Sigmoid colon (tissue), 7 donors: ENCODE results near the gene ENTPD2. TPM values are rescaled to one million over a fixed set of nuclear protein-coding genes. Genes with fewer than 3 reads are reported as not detected.

Experiments
- DNase-seq: peaks from one replicate; pipeline ENCODE4 v3.0.0-alpha.2; 2019
- H3K27ac ChIP-seq, 4 donors: fragments of 200-600 bp; sonication (generic); one replicate each; pipeline ENCODE4 v1.5.1; 2016 to 2019; ENCODE audit warnings: mild to moderate bottlenecking in 1 of 4
- H3K27me3 ChIP-seq, 3 donors: fragments of 200-600 bp; sonication (generic); one replicate each; pipeline ENCODE4 v1.5.1; 2019; ENCODE audit warnings: mild to moderate bottlenecking in 1 of 3
- H3K36me3 ChIP-seq, 4 donors: fragments of 200-600 bp; sonication (generic); one replicate each; pipeline ENCODE4 v1.5.1; 2016 to 2019
- H3K4me1 ChIP-seq, 4 donors: fragments of 200-600 bp; sonication (generic); one replicate each; pipeline ENCODE4 v1.5.1; 2017 to 2019
- H3K4me3 ChIP-seq, 4 donors: fragments of 200-600 bp; sonication (generic); one replicate each; pipeline ENCODE4 v1.5.1; 2017 to 2019; ENCODE audit warnings: mild to moderate bottlenecking in 2 of 4, moderate library complexity in 1 of 4
- H3K9me3 ChIP-seq, 4 donors: fragments of 200-600 bp in 3 of 4; sonication (generic) in 3 of 4; one replicate each; pipeline versions ENCODE4 v1.5.1 to v1.6.1; 2013 to 2019
- CTCF ChIP-seq, 4 experiments: fragments of 450-650 bp in 3 of 4; fragments of 200-600 bp in 1 of 4; IDR thresholded peaks; one replicate each; pipeline ENCODE4 v1.5.1; 2016 to 2019; ENCODE audit warnings: antibody characterized with exemption in 4 of 4, mild to moderate bottlenecking in 3 of 4, moderate library complexity in 2 of 4
- EP300 ChIP-seq, 4 donors: sonication (generic); formaldehyde crosslinking; IDR thresholded peaks; one replicate each; pipeline ENCODE4 v1.6.1; 2017; ENCODE audit warnings: antibody characterized with exemption in 4 of 4
- POLR2A ChIP-seq, 2 donors: fragments of 450-650 bp; IDR thresholded peaks; one replicate each; pipeline ENCODE4 v1.6.1; 2016; ENCODE audit warnings: antibody characterized with exemption in 2 of 2, mild to moderate bottlenecking in 2 of 2, moderate library complexity in 2 of 2
- POLR2AphosphoS5 ChIP-seq, 4 donors: sonication (generic); formaldehyde crosslinking; IDR thresholded peaks; one replicate each; pipeline ENCODE4 v1.6.1; 2017; ENCODE audit warnings: antibody characterized with exemption in 4 of 4
- WGBS, 2 donors: extraction: QIAGEN DNeasy Blood & Tissue Kit; methylation state at CpG; one replicate each; pipeline ENCODE4 v1.1.7; 2013; 5-methylcytosine and 5-hydroxymethylcytosine counted together
- intact Hi-C: fragments of 100-400 bp; cut with DNase I; formaldehyde crosslinking; loops from one replicate; pipeline ENCODE4 v1.15.1; 2023
- polyA plus RNA-seq, 3 donors: library from polyadenylated mRNA; stranded (reverse); fragments of 200-250 nt; gene quantifications; one replicate each; pipeline ENCODE4 v1.2.3, GENCODE V29; 2013
- total RNA-seq, 4 donors: library from RNA; depleted of rRNA; stranded (reverse); fragments of >200 nt; gene quantifications; one replicate each; pipeline ENCODE4 v1.1.0, GENCODE V29; 2016
- donor health status: healthy with polysubstance abuse.
- donor health status: Bipolar disorder and iron deficiency.
- donor health status: healthy.

Gene ENTPD2
- total and polyA plus RNA-seq, 7 donors, result 0.92 to 6.4 (median 2.2) TPM; not detected in 1

GRCh38 chr9:137014166-137014565, 39.7 kb downstream of the ENTPD2 start:
- no peak for TF ChIP-seq EP300 (IDR thresholded peaks at IDR 0.05)
- TF ChIP-seq POLR2AphosphoS5 (IDR thresholded peaks at IDR 0.05), result no peak
- no peak for TF ChIP-seq POLR2A (IDR thresholded peaks at IDR 0.05)
- Histone ChIP-seq H3K27ac (no peak overlapping the region), H3K9me3 (no peaks in the 10 kb centered on the region), H3K4me1 (no peaks in the 10 kb centered on the region), H3K4me3 (no peak overlapping the region), H3K27me3 (no peaks in the 10 kb centered on the region), H3K36me3 (peaks cover 0 to 79% (median 23%) of the 10 kb centered on the region in 4 donors)
- DNase-seq, result no peak
- WGBS, 2 donors, result 90 to 92% methylated on average over 23 of the region's 23 CpGs
- intact Hi-C loops, result no loop called here

- Histone ChIP-seq H3K4me3 (no peak overlapping the region), H3K9me3 (no peaks in the 10 kb centered on the region), H3K27ac (no peak overlapping the region), H3K4me1 (no peaks in the 10 kb centered on the region), H3K27me3 (no peaks in the 10 kb centered on the region), H3K36me3 (peaks cover 0 to 79% (median 23%) of the 10 kb centered on the region in 4 donors)
- intact Hi-C loops, result no loop called here
- TF ChIP-seq EP300 (IDR thresholded peaks at IDR 0.05), result no peak
- TF ChIP-seq POLR2A (IDR thresholded peaks at IDR 0.05), result no peak
- no peak for TF ChIP-seq CTCF (IDR thresholded peaks at IDR 0.05)
- TF ChIP-seq POLR2AphosphoS5 (IDR thresholded peaks at IDR 0.05), result no peak
- 97 to 98% methylated on average over 20 of the region's 20 CpGs for WGBS, 2 donors
- DNase-seq, result no peak
Observed at GRCh38 chr9:137013571-137013940, 40.3 kb downstream of the ENTPD2 start.

GRCh38 chr9:137012694-137013570, 40.9 kb downstream of the ENTPD2 start:
- H3K9me3 ChIP-seq, result no peaks in the 10 kb centered on the region
- H3K4me1 ChIP-seq, result no peaks in the 10 kb centered on the region
- TF ChIP-seq POLR2A (IDR thresholded peaks at IDR 0.05) (no peak), EP300 (IDR thresholded peaks at IDR 0.05) (no peak), CTCF (IDR thresholded peaks at IDR 0.05) (no peak), POLR2AphosphoS5 (IDR thresholded peaks at IDR 0.05) (no peak)
- WGBS, 2 donors, result 91 to 94% methylated on average over 67 of the region's 67 CpGs
- no peaks in the 10 kb centered on the region for H3K27me3 ChIP-seq
- no peak overlapping the region for H3K4me3 ChIP-seq
- intact Hi-C loops, result no loop called here
- H3K27ac ChIP-seq, result no peak overlapping the region
- H3K36me3 ChIP-seq, result peaks cover 0 to 78% (median 23%) of the 10 kb centered on the region in 4 donors
- no peak for DNase-seq

- Histone ChIP-seq H3K27ac (no peak overlapping the region), H3K4me1 (no peaks in the 10 kb centered on the region), H3K4me3 (no peak overlapping the region), H3K36me3 (peaks cover 0 to 69% (median 20%) of the 10 kb centered on the region in 4 donors), H3K9me3 (no peaks in the 10 kb centered on the region), H3K27me3 (no peaks in the 10 kb centered on the region)
- TF ChIP-seq POLR2A (IDR thresholded peaks at IDR 0.05), result no peak
- no peak for DNase-seq
- intact Hi-C loops, result no loop called here
- 91 to 92% methylated on average over 39 of the region's 39 CpGs for WGBS, 2 donors
Observed at GRCh38 chr9:137011907-137012675, 41.8 kb downstream of the ENTPD2 start.

- H3K4me1 ChIP-seq, result no peaks in the 10 kb centered on the region
- H3K36me3 ChIP-seq, result peaks cover 0 to 60% (median 20%) of the 10 kb centered on the region in 4 donors
- H3K27ac ChIP-seq, result no peak overlapping the region
- intact Hi-C loops, result no loop called here
- WGBS, 2 donors, result 94 to 97% methylated on average over 24 of the region's 24 CpGs
- DNase-seq, result no peak
- H3K4me3 ChIP-seq, result no peak overlapping the region
- TF ChIP-seq CTCF (IDR thresholded peaks at IDR 0.05) (no peak), EP300 (IDR thresholded peaks at IDR 0.05) (no peak), POLR2A (IDR thresholded peaks at IDR 0.05) (no peak), POLR2AphosphoS5 (IDR thresholded peaks at IDR 0.05) (no peak)
- H3K27me3 ChIP-seq, result no peaks in the 10 kb centered on the region
- no peaks in the 10 kb centered on the region for H3K9me3 ChIP-seq
Observed at GRCh38 chr9:137011156-137011555, 42.7 kb downstream of the ENTPD2 start.
